Left ventricle myocardium inferior (tissue), 1 donor: ENCODE measurements around the gene THY1. TPM values are rescaled to one million over a fixed set of nuclear protein-coding genes. Genes with fewer than 3 reads are reported as not detected.

Experiments used
- DNase-seq: peaks from one replicate; pipeline ENCODE4 v3.0.0-alpha.2; 2020
- H3K27ac ChIP-seq: fragments of 200-600 bp; replicated peaks from 2 replicates; pipeline ENCODE4 v1.8.0; 2021
- H3K27me3 ChIP-seq: fragments of 200-600 bp; 2 replicates; pipeline ENCODE4 v1.8.0; 2021; ENCODE audit warnings: low read depth
- H3K36me3 ChIP-seq: fragments of 200-600 bp; 2 replicates; pipeline ENCODE4 v1.8.0; 2021
- H3K4me1 ChIP-seq: fragments of 200-600 bp; 2 replicates; pipeline ENCODE4 v1.8.0; 2021
- H3K4me3 ChIP-seq: fragments of 200-600 bp; 2 replicates; pipeline ENCODE4 v1.8.0; 2021; ENCODE audit warnings: mild to moderate bottlenecking, moderate library complexity
- H3K9me3 ChIP-seq: fragments of 200-600 bp; replicated peaks from 2 replicates; pipeline ENCODE4 v1.8.0; 2021
- CTCF ChIP-seq: fragments of 200-600 bp; IDR thresholded peaks from 2 replicates; pipeline ENCODE4 v1.8.0; 2021; ENCODE audit warnings: antibody characterized with exemption, mild to moderate bottlenecking, borderline replicate concordance
- intact Hi-C: fragments of 100-400 bp; cut with micrococcal nuclease; formaldehyde crosslinking; loops from one replicate; pipeline ENCODE4 v1.11.0; 2022
- total RNA-seq: library from RNA; stranded (reverse); fragmentation: NEBNext Ultra II Directional; extraction: Animal tissue kit (Norgen Biotek cat#: 25700); gene quantifications from one replicate; pipeline ENCODE4 v1.2.1, GENCODE V29; 2021
- donor health status: DM: no; HTN: yes; CAD: no; lungs with severe emphysema.

Gene THY1
- total RNA-seq, 1 donor from 2014 or later: 0.91 TPM

GRCh38 chr11:119368121-119369034, 54.6 kb downstream of the THY1 start:
- H3K4me1 ChIP-seq: peaks cover 97% of the 10 kb centered on the region
- intact Hi-C loops: no loop called here
- H3K27ac ChIP-seq: peak overlapping the region; percentile 95

GRCh38 chr11:119367661-119368120, 55.3 kb downstream of the THY1 start:
- Histone ChIP-seq H3K9me3 (no peaks in the 10 kb centered on the region), H3K4me3 (peak overlapping the region; percentile 56), H3K27ac (peak overlapping the region; percentile 95), H3K27me3 (peaks cover 23% of the 10 kb centered on the region), H3K4me1 (peaks cover 97% of the 10 kb centered on the region), H3K36me3 (no peaks in the 10 kb centered on the region)
- no peak for TF ChIP-seq CTCF
- intact Hi-C loops: no loop called here
- no peak for DNase-seq

More at GRCh38 chr11:119368121-119369034, 54.6 kb downstream of the THY1 start:
- DNase-seq: peak; percentile 81
- H3K36me3 ChIP-seq: no peaks in the 10 kb centered on the region
- TF ChIP-seq CTCF: no peak
- peaks cover 20% of the 10 kb centered on the region for H3K27me3 ChIP-seq
- no peaks in the 10 kb centered on the region for H3K9me3 ChIP-seq
- peak overlapping the region; percentile 56 for H3K4me3 ChIP-seq

Other genes starting within 250 kb of the THY1 start
- not detected for gene NHERF4, start 237.7 kb downstream of the THY1 start, total RNA-seq
- gene CBL, start 216.8 kb downstream of the THY1 start, total RNA-seq: 7.0 TPM
- gene MCAM, start 106.0 kb downstream of the THY1 start, total RNA-seq: 59.2 TPM
- 14.0 TPM for gene RNF26, start 88.6 kb downstream of the THY1 start, total RNA-seq
- gene C1QTNF5, start 82.3 kb downstream of the THY1 start, total RNA-seq: 14.4 TPM
- not detected for gene MFRP, start 76.5 kb downstream of the THY1 start, total RNA-seq
- gene USP2, start 41.5 kb downstream of the THY1 start, total RNA-seq: 135 TPM